Transverse colon (tissue), 4 donors: ENCODE data around the gene NUP50.

Experiments
- CTCF ChIP-seq, 5 experiments: fragments of 200-600 bp in 3 of 5; fragments of 450-650 bp in 2 of 5; sonication (generic) in 3 of 5; IDR thresholded peaks; 1 replicate in 2 of 5; 2 replicates in 3 of 5; pipeline ENCODE4 v1.5.1; 2016 to 2017; ENCODE audit warnings: antibody characterized with exemption in 5 of 5, inconsistent platforms in 3 of 5, mild to moderate bottlenecking in 2 of 5, moderate library complexity in 1 of 5
- EP300 ChIP-seq: sonication (generic); formaldehyde crosslinking; IDR thresholded peaks from one replicate; pipeline ENCODE4 v1.6.1; 2017; ENCODE audit warnings: antibody characterized with exemption, low read depth
- POLR2A ChIP-seq: fragments of 450-650 bp; IDR thresholded peaks from one replicate; pipeline ENCODE4 v1.6.1; 2016; ENCODE audit warnings: antibody characterized with exemption, mild to moderate bottlenecking, moderate library complexity
- POLR2AphosphoS5 ChIP-seq, 3 donors: sonication (generic); formaldehyde crosslinking; IDR thresholded peaks; one replicate each; pipeline ENCODE4 v1.6.1; 2016; ENCODE audit warnings: antibody characterized with exemption in 3 of 3

DNA sequence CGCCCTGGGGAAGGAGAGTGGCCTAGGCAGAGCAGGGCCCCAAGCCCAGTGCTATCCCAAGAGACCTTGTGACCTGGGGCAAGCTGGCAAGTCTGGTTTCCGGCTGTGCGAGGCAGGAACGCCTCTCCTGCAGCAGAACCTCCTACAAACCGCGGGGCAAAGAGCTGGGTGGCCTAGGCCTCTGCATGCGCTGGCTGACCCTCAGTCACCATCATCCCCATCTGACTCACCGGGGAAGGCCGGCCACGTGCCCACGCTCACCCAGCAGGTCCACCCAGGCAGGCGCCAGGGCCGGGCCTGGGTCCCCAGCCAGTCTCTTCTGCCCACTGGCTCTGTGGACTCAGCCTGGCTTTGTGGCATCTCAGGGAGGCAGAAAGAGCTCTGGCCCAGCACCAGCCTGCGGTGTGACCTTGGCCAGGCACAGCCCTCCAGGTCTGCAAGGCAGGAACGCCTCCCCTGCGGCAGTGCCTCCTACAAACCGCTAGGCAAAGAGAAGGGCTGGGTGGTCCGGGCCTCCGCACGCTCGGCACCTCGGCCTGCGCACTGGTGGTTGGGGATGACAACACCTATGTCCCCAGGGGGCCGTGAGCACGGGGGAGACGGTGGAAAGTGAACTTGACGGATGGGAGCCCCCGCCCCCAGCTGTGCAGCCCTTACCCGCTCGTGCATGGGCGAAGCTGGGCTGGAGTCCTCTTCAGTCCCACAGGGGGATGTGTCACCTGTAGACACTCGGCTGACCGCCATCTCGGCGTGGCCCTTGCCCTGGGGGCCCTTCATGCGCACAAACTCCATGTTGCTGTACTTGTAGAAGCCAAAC, 38.8 kb downstream of the NUP50 start:
- TF ChIP-seq EP300: no peak
- no peak for TF ChIP-seq CTCF (IDR thresholded peaks at IDR 0.05)
- no peak for TF ChIP-seq POLR2A
- no peak for TF ChIP-seq POLR2AphosphoS5 (IDR thresholded peaks at IDR 0.05)
